IMR-90 (cell line): ENCODE data around the gene UNC93A. TPM values are rescaled to one million over a fixed set of nuclear protein-coding genes. Genes with fewer than 3 reads are reported as not detected.

ENCODE experiments used
- ATAC-seq: fragments of 200-7000 bp; cut with Tn5 transposase; 2 replicates; pipeline ENCODE4 v1.9.1; 2020; ENCODE audit warnings: low read depth, mild to moderate bottlenecking, moderate library complexity
- BruUV-seq: library from RNA; stranded (reverse); fragments of 400-500 nt; replicated peaks from 2 replicates; lab custom pipeline; 2021; lab: Mats Ljungman, UMichigan
- CTCF ChIA-PET: fragments of 300-600 bp; formaldehyde crosslinking; extraction: SDS; loops from one replicate; lab custom pipeline; 2021; ENCODE audit warnings: antibody characterized with exemption; lab: Yijun Ruan, JAX
- POLR2A ChIA-PET: fragments of 300-600 bp; sonication (Branson Sonifier 250); formaldehyde crosslinking; loops from one replicate; lab custom pipeline; 2022; ENCODE audit warnings: antibody characterized with exemption; ENCODE audit not compliant: unreplicated experiment; lab: Charles Lee
- DNase-seq: peaks from one replicate; pipeline ENCODE4 v3.0.0; 2013
- H2AFZ ChIP-seq: replicated peaks from 2 replicates; pipeline ENCODE3; 2013; ENCODE audit warnings: low read length, mild to moderate bottlenecking; ENCODE audit not compliant: poor library complexity
- H2AK5ac ChIP-seq: 2 replicates; pipeline ENCODE4 v1.6.1; 2013; ENCODE audit warnings: low read depth, low read length, inconsistent platforms
- H2AK9ac ChIP-seq: replicated peaks from 2 replicates; pipeline ENCODE3; 2013; ENCODE audit warnings: mild to moderate bottlenecking, low read depth, low read length, moderate library complexity; ENCODE audit not compliant: poor library complexity
- H2BK120ac ChIP-seq: 2 replicates; pipeline ENCODE4 v1.6.1; 2013; ENCODE audit warnings: low read depth, low read length, inconsistent platforms
- H2BK15ac ChIP-seq: 3 replicates; pipeline ENCODE4 v1.6.1; 2013; ENCODE audit warnings: low read depth, low read length, inconsistent platforms
- H2BK20ac ChIP-seq: 2 replicates; pipeline ENCODE4 v1.6.1; 2013; ENCODE audit warnings: low read depth, mild to moderate bottlenecking, inconsistent platforms, low read length, moderate library complexity
- H2BK5ac ChIP-seq: 2 replicates; pipeline ENCODE4 v1.6.1; 2013; ENCODE audit warnings: mild to moderate bottlenecking, low read depth, low read length, inconsistent platforms; ENCODE audit not compliant: poor library complexity, severe bottlenecking
- H3K14ac ChIP-seq: replicated peaks from 2 replicates; pipeline ENCODE4 v1.6.1; 2013; ENCODE audit warnings: low read depth, low read length, inconsistent platforms
- H3K18ac ChIP-seq: 2 replicates; pipeline ENCODE4 v1.6.1; 2013; ENCODE audit warnings: low read depth, low read length, control low read depth
- H3K23ac ChIP-seq: 2 replicates; pipeline ENCODE4 v1.6.1; 2013; ENCODE audit warnings: low read depth, low read length, inconsistent platforms
- H3K27ac ChIP-seq: 2 replicates; pipeline ENCODE4 v1.5.1; 2013; ENCODE audit warnings: mild to moderate bottlenecking, control low read depth, low read length; ENCODE audit not compliant: insufficient read depth
- H3K27me3 ChIP-seq: 2 replicates; pipeline ENCODE4 v1.6.1; 2013; ENCODE audit warnings: low read length; ENCODE audit not compliant: control insufficient read depth, insufficient read depth
- H3K36me3 ChIP-seq: 2 replicates; pipeline ENCODE4 v1.6.1; 2013; ENCODE audit warnings: low read length, mixed read lengths; ENCODE audit not compliant: control insufficient read depth, insufficient read depth
- H3K4ac ChIP-seq: 2 replicates; pipeline ENCODE4 v1.6.1; 2013; ENCODE audit warnings: low read depth, low read length, inconsistent platforms
- H3K4me1 ChIP-seq: 2 replicates; pipeline ENCODE4 v1.6.1; 2013; ENCODE audit warnings: low read length, mixed read lengths; ENCODE audit not compliant: control insufficient read depth, insufficient read depth
- H3K4me2 ChIP-seq: 2 replicates; pipeline ENCODE4 v1.6.1; 2013; ENCODE audit warnings: low read depth, mild to moderate bottlenecking, control low read depth, low read length, moderate library complexity
- H3K4me3 ChIP-seq: 2 replicates; pipeline ENCODE4 v1.5.1; 2013; ENCODE audit warnings: low read depth, mild to moderate bottlenecking, control low read depth, low read length, moderate library complexity; ENCODE audit not compliant: insufficient read depth
- H3K56ac ChIP-seq: 2 replicates; pipeline ENCODE4 v1.6.1; 2013; ENCODE audit warnings: low read length, inconsistent platforms; ENCODE audit not compliant: insufficient read depth; ENCODE audit errors: extremely low read depth
- H3K79me1 ChIP-seq, 2 experiments: 2 replicates each; pipeline ENCODE4 v1.6.1; 2013; ENCODE audit warnings: low read length in 2 of 2, inconsistent platforms in 1 of 2, low read depth in 1 of 2
- H3K9ac ChIP-seq: 2 replicates; pipeline ENCODE4 v1.6.1; 2013; ENCODE audit warnings: low read depth, low read length, control low read depth
- H3K9me1 ChIP-seq: 2 replicates; pipeline ENCODE4 v1.6.1; 2013; ENCODE audit warnings: low read length, inconsistent platforms; ENCODE audit not compliant: insufficient read depth
- H3K9me3 ChIP-seq: 2 replicates; pipeline ENCODE4 v1.6.1; 2013; ENCODE audit warnings: low read length; ENCODE audit not compliant: control insufficient read depth, insufficient read depth
- H4K20me1 ChIP-seq: 2 replicates; pipeline ENCODE4 v1.6.1; 2013; ENCODE audit warnings: low read length, inconsistent platforms; ENCODE audit not compliant: insufficient read depth
- H4K5ac ChIP-seq: 2 replicates; pipeline ENCODE4 v1.6.1; 2013; ENCODE audit warnings: mild to moderate bottlenecking, low read depth, low read length, control low read depth
- H4K8ac ChIP-seq, 2 experiments: 2 replicates each; pipeline ENCODE4 v1.6.1; 2013; ENCODE audit warnings: low read depth in 2 of 2, low read length in 2 of 2, control low read depth in 1 of 2, inconsistent platforms in 1 of 2
- H4K91ac ChIP-seq: 2 replicates; pipeline ENCODE4 v1.6.1; 2013; ENCODE audit warnings: low read depth, low read length, inconsistent platforms; ENCODE audit not compliant: insufficient read depth
- BHLHE40 ChIP-seq: fragments of 150-350 bp; IDR thresholded peaks from 2 replicates; pipeline ENCODE4 v1.6.1; 2016; ENCODE audit warnings: mild to moderate bottlenecking, low read depth, low read length
- CEBPB ChIP-seq: IDR thresholded peaks from 2 replicates; pipeline ENCODE4 v1.6.1; 2012; ENCODE audit warnings: low read depth, low read length, improper control_type of control experiment
- CHD1 ChIP-seq: IDR thresholded peaks from 2 replicates; pipeline ENCODE4 v1.6.1; 2012; ENCODE audit warnings: low read depth, low read length, improper control_type of control experiment
- CTCF ChIP-seq: conservative IDR thresholded peaks from 2 replicates; pipeline ENCODE4 v1.5.1; 2012; ENCODE audit warnings: mild to moderate bottlenecking, low read depth, low read length, improper control_type of control experiment
- ELK1 ChIP-seq: fragments of 150-350 bp; IDR thresholded peaks from 2 replicates; pipeline ENCODE4 v1.6.1; 2016; ENCODE audit warnings: low read depth, mild to moderate bottlenecking, low read length, moderate library complexity, borderline replicate concordance
- MAFK ChIP-seq: IDR thresholded peaks from 2 replicates; pipeline ENCODE4 v1.6.1; 2012; ENCODE audit warnings: low read depth, low read length, improper control_type of control experiment
- MAZ ChIP-seq: IDR thresholded peaks from 2 replicates; pipeline ENCODE4 v1.6.1; 2012; ENCODE audit warnings: low read depth, mild to moderate bottlenecking, low read length, improper control_type of control experiment, moderate library complexity, borderline replicate concordance
- MXI1 ChIP-seq: IDR thresholded peaks from 2 replicates; pipeline ENCODE4 v1.6.1; 2012; ENCODE audit warnings: low read depth, mild to moderate bottlenecking, low read length, moderate library complexity, borderline replicate concordance
- NFE2L2 ChIP-seq: fragments of 150-350 bp; IDR thresholded peaks from 2 replicates; pipeline ENCODE4 v1.6.1; 2016; ENCODE audit warnings: low read depth, mild to moderate bottlenecking, low read length
- POLR2A ChIP-seq: IDR thresholded peaks from 2 replicates; pipeline ENCODE4 v1.6.1; 2012; ENCODE audit warnings: mild to moderate bottlenecking, low read depth, low read length
- RAD21 ChIP-seq: IDR thresholded peaks from 2 replicates; pipeline ENCODE4 v1.6.1; 2012; ENCODE audit warnings: low read length, improper control_type of control experiment
- RCOR1 ChIP-seq: IDR thresholded peaks from 2 replicates; pipeline ENCODE4 v1.6.1; 2012; ENCODE audit warnings: mild to moderate bottlenecking, low read length, improper control_type of control experiment; ENCODE audit not compliant: insufficient replicate concordance
- RFX5 ChIP-seq: IDR thresholded peaks from 2 replicates; pipeline ENCODE4 v1.8.0; 2012; ENCODE audit warnings: low read depth, mild to moderate bottlenecking, low read length, moderate library complexity
- SMC3 ChIP-seq: fragments of 150-350 bp; IDR thresholded peaks from 2 replicates; pipeline ENCODE4 v1.6.1; 2016; ENCODE audit warnings: low read depth, mild to moderate bottlenecking, antibody characterized with exemption, low read length, moderate library complexity
- USF2 ChIP-seq: fragments of 150-350 bp; IDR thresholded peaks from 2 replicates; pipeline ENCODE4 v1.6.1; 2017; ENCODE audit warnings: mild to moderate bottlenecking, antibody characterized with exemption, low read length, low read depth
- WGBS, 2 experiments: methylation state at CpG; one replicate each; pipeline versions ENCODE4 v1.1.5 to v1.1.7; 2013; ENCODE audit warnings: missing lambda C conversion rate in 2 of 2; ENCODE audit not compliant: insufficient read length in 1 of 2; ENCODE audit errors: extremely low coverage in 2 of 2; 5-methylcytosine and 5-hydroxymethylcytosine counted together
- dilution Hi-C: fragments of 300-500 bp; cut with HindIII; formaldehyde crosslinking; loops from one replicate; pipeline ENCODE4 v1.14.3; 2018; ENCODE audit warnings: low sequenced_read_pairs; ENCODE audit not compliant: unreplicated experiment
- in situ Hi-C: fragments of 300-500 bp; cut with MboI; formaldehyde crosslinking; loops from 3 replicates; pipeline ENCODE4 v1.14.3; 2019; ENCODE audit warnings: low sequenced_read_pairs, inconsistent platforms, mixed read lengths
- intact Hi-C: fragments of 100-400 bp; cut with micrococcal nuclease; formaldehyde crosslinking; loops from 2 replicates; pipeline ENCODE4 v1.10.0; 2022
- polyA plus RNA-seq, 3 experiments: library from polyadenylated mRNA; depleted of rRNA; stranded (reverse); fragments of >200 nt; gene quantifications; 2 replicates each; pipeline ENCODE4 v1.2.3, GENCODE V29; 2012; ENCODE audit warnings: low replicate concordance in 1 of 3
- total RNA-seq: library from RNA; depleted of rRNA; stranded (reverse); fragments of >200 nt; gene quantifications from 2 replicates; pipeline ENCODE4 v1.2.3, GENCODE V29; 2012

Gene UNC93A
- total and polyA plus RNA-seq, 2 of the 4 experiments (the other 2 are of a cell fraction): not detected

- dilution Hi-C loops: no loop called here
- DNase-seq (no peak), ATAC-seq (no peak)
- 64% methylated on average over 4 of the region's 12 CpGs; no CpG with 5 or more reads in 1 of the 2 experiments for WGBS, 2 experiments
- Histone ChIP-seq H2BK20ac (no peak overlapping the region), H3K9me3 (peaks cover 28% of the 10 kb centered on the region), H3K56ac (no peak overlapping the region), H2BK120ac (no peak overlapping the region), H2AK5ac (no peak overlapping the region), H4K91ac (no peak overlapping the region), H2AFZ (no peak overlapping the region), H3K14ac (no peak overlapping the region), H3K9me1 (no peaks in the 10 kb centered on the region), H3K4me2 (no peak overlapping the region), H3K27ac (no peak overlapping the region), H3K79me1 (no peaks in the 10 kb centered on the region), H3K9ac (no peak overlapping the region), H3K36me3 (no peaks in the 10 kb centered on the region), H3K27me3 (no peaks in the 10 kb centered on the region), H4K8ac (no peak overlapping the region), H3K4ac (no peak overlapping the region), H3K4me1 (no peaks in the 10 kb centered on the region), H4K5ac (no peak overlapping the region), H3K18ac (no peak overlapping the region), H3K4me3 (no peak overlapping the region), H2BK15ac (no peak overlapping the region), H2AK9ac (no peak overlapping the region), H4K20me1 (no peaks in the 10 kb centered on the region), H3K23ac (no peak overlapping the region), H2BK5ac (no peak overlapping the region)
- CTCF ChIA-PET: no interaction called here
- in situ Hi-C loops: no loop called here
- TF ChIP-seq POLR2A (no peak), SMC3 (no peak), RFX5 (no peak), MAZ (no peak), CHD1 (no peak), ELK1 (no peak), CEBPB (no peak), BHLHE40 (no peak), MAFK (no peak), RAD21 (no peak), USF2 (no peak), MXI1 (no peak), RCOR1 (no peak), NFE2L2 (no peak), CTCF (no peak)
- POLR2A ChIA-PET: no interaction called here
- BruUV-seq: no TSS peak
- intact Hi-C loops: no loop called here
These were observed 23.2 kb upstream of the UNC93A start for GRCh38 chr6:167267921-167268401.
